CD14-positive monocyte (primary cell): ENCODE results near the gene EML2. TPM values are rescaled to one million over a fixed set of nuclear protein-coding genes. Genes with fewer than 3 reads are reported as not detected.

Experiments
- DNase-seq, 3 donors: peaks; one replicate each; pipeline ENCODE4 v3.0.0-alpha.2; 2011 to 2022
- H2AFZ ChIP-seq: 2 replicates; pipeline ENCODE4 v1.6.0; 2012; ENCODE audit warnings: mild to moderate bottlenecking, low read depth, low read length, inconsistent platforms; ENCODE audit not compliant: insufficient read depth, poor library complexity, severe bottlenecking
- H3K27ac ChIP-seq, 2 donors: 1 replicate in 1 of 2; 2 replicates in 1 of 2; pipeline ENCODE4 v1.5.1; 2012 to 2013; ENCODE audit warnings: low read length in 2 of 2, control low read depth in 1 of 2, inconsistent platforms in 1 of 2, low read depth in 1 of 2, mild to moderate bottlenecking in 1 of 2
- H3K27me3 ChIP-seq, 2 donors: one replicate each; pipeline versions ENCODE4 v1.6.0 to v1.6.1; 2011 to 2013; ENCODE audit warnings: low read length in 2 of 2; ENCODE audit not compliant: control insufficient read depth in 2 of 2, insufficient read depth in 2 of 2
- H3K36me3 ChIP-seq, 2 donors: replicated peaks in 1 of 2; 1 replicate in 1 of 2; 2 replicates in 1 of 2; pipeline versions ENCODE4 v1.5.1 to v1.6.1; 2012 to 2013; ENCODE audit warnings: low read length in 2 of 2, control low read depth in 1 of 2, inconsistent platforms in 1 of 2, mild to moderate bottlenecking in 1 of 2; ENCODE audit not compliant: insufficient read depth in 2 of 2, control insufficient read depth in 1 of 2
- H3K4me1 ChIP-seq, 2 donors: 1 replicate in 1 of 2; 2 replicates in 1 of 2; pipeline versions ENCODE4 v1.5.1 to v1.6.1; 2012 to 2013; ENCODE audit warnings: low read length in 2 of 2, control low read depth in 1 of 2, inconsistent platforms in 1 of 2, mild to moderate bottlenecking in 1 of 2, moderate library complexity in 1 of 2; ENCODE audit not compliant: insufficient read depth in 2 of 2, control insufficient read depth in 1 of 2
- H3K4me2 ChIP-seq: replicated peaks from 2 replicates; pipeline ENCODE3; 2012; ENCODE audit warnings: low read length, moderate library complexity, mild to moderate bottlenecking; ENCODE audit not compliant: poor library complexity, severe bottlenecking; ENCODE audit errors: extremely low read depth
- H3K4me3 ChIP-seq, 3 experiments: fragments of 200-600 bp in 1 of 3; sonication (generic) in 1 of 3; replicated peaks in 1 of 3; 1 replicate in 2 of 3; 2 replicates in 1 of 3; pipeline ENCODE4 v1.5.1; 2011 to 2013; ENCODE audit warnings: low read length in 3 of 3, mild to moderate bottlenecking in 3 of 3, control low read depth in 2 of 3, low read depth in 2 of 3, inconsistent platforms in 1 of 3, moderate library complexity in 1 of 3
- H3K79me2 ChIP-seq: 2 replicates; pipeline ENCODE4 v1.6.0; 2012; ENCODE audit warnings: mild to moderate bottlenecking, control low read depth, inconsistent platforms, low read length, moderate library complexity; ENCODE audit not compliant: insufficient read depth
- H3K9ac ChIP-seq: 2 replicates; pipeline ENCODE4 v1.6.0; 2017; ENCODE audit warnings: low read length, mild to moderate bottlenecking; ENCODE audit not compliant: insufficient read depth, poor library complexity, severe bottlenecking
- H3K9me3 ChIP-seq, 2 donors: replicated peaks in 1 of 2; 1 replicate in 1 of 2; 2 replicates in 1 of 2; pipeline versions ENCODE4 v1.5.1 to v1.6.1; 2012 to 2013; ENCODE audit warnings: low read length in 2 of 2, control low read depth in 1 of 2; ENCODE audit not compliant: control insufficient read depth in 1 of 2, insufficient read depth in 1 of 2
- H4K20me1 ChIP-seq: 2 replicates; pipeline ENCODE4 v1.6.0; 2012; ENCODE audit warnings: mild to moderate bottlenecking, low read length, control low read depth, moderate library complexity; ENCODE audit not compliant: insufficient read depth
- H3K27ac Mint-ChIP-seq, 7 donors: one replicate each; pipeline ENCODE4 v1.8.0; 2020; ENCODE audit warnings: mild to moderate bottlenecking in 7 of 7, mixed read lengths in 7 of 7, moderate library complexity in 6 of 7, inconsistent platforms in 2 of 7
- H3K27me3 Mint-ChIP-seq, 3 donors: one replicate each; pipeline ENCODE4 v1.8.0; 2021 to 2022; ENCODE audit warnings: low read depth in 3 of 3, mild to moderate bottlenecking in 3 of 3, mixed read lengths in 3 of 3, moderate library complexity in 3 of 3, inconsistent platforms in 1 of 3
- H3K36me3 Mint-ChIP-seq, 2 donors: one replicate each; pipeline ENCODE4 v1.8.0; 2020; ENCODE audit warnings: mixed read lengths in 2 of 2, inconsistent platforms in 1 of 2, mild to moderate bottlenecking in 1 of 2
- H3K4me1 Mint-ChIP-seq: one replicate; pipeline ENCODE4 v1.8.0; 2020; ENCODE audit warnings: mild to moderate bottlenecking, mixed read lengths
- H3K4me3 Mint-ChIP-seq, 2 donors: one replicate each; pipeline ENCODE4 v1.8.0; 2020; ENCODE audit warnings: mild to moderate bottlenecking in 2 of 2, mixed read lengths in 2 of 2, moderate library complexity in 1 of 2
- H3K9me3 Mint-ChIP-seq, 7 donors: one replicate each; pipeline ENCODE4 v1.8.0; 2020 to 2022; ENCODE audit warnings: mixed read lengths in 7 of 7, mild to moderate bottlenecking in 6 of 7, moderate library complexity in 6 of 7, inconsistent platforms in 2 of 7
- CTCF ChIP-seq: fragments of 200-600 bp; IDR thresholded peaks from one replicate; pipeline ENCODE4 v1.8.0; 2022; ENCODE audit warnings: antibody characterized with exemption, mild to moderate bottlenecking
- WGBS: methylation state at CpG from one replicate; pipeline ENCODE4 v1.1.5; 2013; ENCODE audit warnings: missing lambda C conversion rate; ENCODE audit not compliant: insufficient coverage; 5-methylcytosine and 5-hydroxymethylcytosine counted together
- intact Hi-C, 2 donors: fragments of 100-400 bp; cut with micrococcal nuclease; formaldehyde crosslinking; loops; one replicate each; pipeline versions ENCODE4 v1.15.0 to v1.15.1; 2023
- polyA plus RNA-seq, 3 donors: library from polyadenylated mRNA; depleted of rRNA in 1 of 3; unstranded in 2 of 3; stranded (reverse) in 1 of 3; fragments of 300-500 nt in 2 of 3; fragments of >200 nt in 1 of 3; fragmentation: Illumina TruSeq in 2 of 3; gene quantifications; 1 replicate in 2 of 3; 2 replicates in 1 of 3; pipeline ENCODE4 v1.2.3, GENCODE V29; 2012 to 2021

The EML2 gene
- polyA plus RNA-seq, 3 donors: 10.3 to 50.8 (median 11.9) TPM

- H3K27ac Mint-ChIP-seq: no peak overlapping the region
- H3K9me3 Mint-ChIP-seq: peaks cover 0 to 26% (median 9%) of the 10 kb centered on the region in 7 donors
- Histone ChIP-seq H3K4me3 (peak overlapping the region in 1 of 3 experiments; percentile 43), H3K79me2 (no peaks in the 10 kb centered on the region), H3K9ac (no peak overlapping the region), H4K20me1 (no peaks in the 10 kb centered on the region), H3K27ac (no peak overlapping the region), H2AFZ (no peak overlapping the region), H3K36me3 (no peaks in the 10 kb centered on the region), H3K27me3 (peaks cover 38 to 78% of the 10 kb centered on the region in 2 donors), H3K4me1 (peaks cover 29 to 43% of the 10 kb centered on the region in 2 donors), H3K4me2 (peak overlapping the region; percentile 50), H3K9me3 (peaks cover 0 to 8% of the 10 kb centered on the region in 2 donors)
- DNase-seq: no peak
- H3K4me3 Mint-ChIP-seq: peak overlapping the region in 1 of 2 donors; percentile 86
- intact Hi-C loops: no loop called here
- peaks cover 42% of the 10 kb centered on the region for H3K4me1 Mint-ChIP-seq
- peaks cover 0 to 16% of the 10 kb centered on the region in 2 donors for H3K36me3 Mint-ChIP-seq
- TF ChIP-seq CTCF: no peak
- WGBS: 39% methylated on average over 4 of the region's 5 CpGs
- peaks cover 82 to 90% (median 86%) of the 10 kb centered on the region in 3 donors for H3K27me3 Mint-ChIP-seq
Measured at GRCh38 chr19:45600340-45600885, 38.8 kb downstream of the EML2 start.

DNA sequence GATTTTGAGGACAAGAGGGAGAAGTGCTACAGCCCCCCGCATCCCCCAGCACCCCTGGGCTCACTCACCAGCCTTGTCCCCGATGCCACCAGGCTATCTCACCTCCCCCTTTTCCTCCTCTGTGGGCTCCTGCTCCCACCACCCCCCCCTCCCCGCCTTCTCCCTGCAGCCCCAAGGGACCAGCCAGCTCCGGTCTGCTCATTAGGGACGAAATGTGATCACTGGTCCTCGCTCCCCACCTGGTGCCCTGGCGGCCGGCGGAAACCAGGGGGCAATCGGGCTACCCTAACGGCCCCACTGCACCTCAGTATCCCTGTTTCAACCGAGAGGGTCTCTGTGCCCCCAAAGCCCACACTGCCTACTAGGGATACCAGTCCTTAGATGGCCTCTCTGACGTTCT lies 39.9 kb downstream of the EML2 start:
- Histone ChIP-seq H3K4me3 (peak overlapping the region in 1 of 3 experiments; percentile 43), H3K9ac (no peak overlapping the region), H3K79me2 (no peaks in the 10 kb centered on the region), H2AFZ (no peak overlapping the region), H4K20me1 (no peaks in the 10 kb centered on the region), H3K9me3 (peaks cover 0 to 8% of the 10 kb centered on the region in 2 donors), H3K4me2 (peak overlapping the region; percentile 50), H3K27ac (no peak overlapping the region), H3K4me1 (peaks cover 29 to 43% of the 10 kb centered on the region in 2 donors), H3K27me3 (peaks cover 38 to 74% of the 10 kb centered on the region in 2 donors), H3K36me3 (no peaks in the 10 kb centered on the region)
- no peak for DNase-seq
- 6% methylated on average over 12 of the region's 13 CpGs for WGBS
- Mint-ChIP-seq H3K4me3 (peak overlapping the region in 1 of 2 donors; percentile 82), H3K4me1 (peaks cover 42% of the 10 kb centered on the region), H3K9me3 (peaks cover 0 to 26% (median 9%) of the 10 kb centered on the region in 7 donors), H3K27ac (no peak overlapping the region), H3K27me3 (peaks cover 86 to 88% (median 87%) of the 10 kb centered on the region in 3 donors), H3K36me3 (peaks cover 0 to 16% of the 10 kb centered on the region in 2 donors)
- intact Hi-C loops: loop anchor here in 1 of 2 donors (5.0 kb wide), 1 partner anchor 38 kb away; the partner anchor contains the start of gene EML2
- TF ChIP-seq CTCF: no peak
